ENCODE data around the gene PNO1.

Gene PNO1

DNA sequence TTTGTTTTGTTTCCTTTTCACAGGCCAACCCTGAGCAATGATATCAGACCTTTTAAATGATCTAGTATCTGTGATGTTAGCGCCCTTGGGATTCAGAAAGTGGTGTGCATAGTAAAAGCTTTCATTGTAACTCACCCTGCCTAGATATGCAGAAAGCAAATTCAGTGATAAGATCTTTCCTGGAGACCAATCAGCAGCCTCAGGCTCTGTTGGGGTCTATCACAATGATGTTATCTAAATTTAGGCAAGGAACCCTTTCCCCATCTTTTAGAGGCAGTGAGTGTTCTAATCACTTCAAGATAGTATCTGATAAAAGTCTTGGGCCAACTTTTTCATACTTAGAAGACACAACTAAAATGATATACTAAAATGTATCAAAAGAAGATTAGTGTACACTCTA lies 23.6 kb upstream of the PNO1 start:
- H3K9me3 Mint-ChIP-seq = no peaks in the 10 kb centered on the region
- H3K27ac Mint-ChIP-seq = no peak overlapping the region
- DNase-seq (no peak), ATAC-seq (replicated peaks) (no peak)
- no peaks in the 10 kb centered on the region for H3K27me3 Mint-ChIP-seq
- peaks cover 41% of the 10 kb centered on the region for H3K36me3 Mint-ChIP-seq (ENCODE audit: insufficient read depth)
- H3K4me3 Mint-ChIP-seq = no peak overlapping the region
- H3K4me1 Mint-ChIP-seq (ENCODE audit: low read depth in 2 of 2) = no peaks in the 10 kb centered on the region

DNA sequence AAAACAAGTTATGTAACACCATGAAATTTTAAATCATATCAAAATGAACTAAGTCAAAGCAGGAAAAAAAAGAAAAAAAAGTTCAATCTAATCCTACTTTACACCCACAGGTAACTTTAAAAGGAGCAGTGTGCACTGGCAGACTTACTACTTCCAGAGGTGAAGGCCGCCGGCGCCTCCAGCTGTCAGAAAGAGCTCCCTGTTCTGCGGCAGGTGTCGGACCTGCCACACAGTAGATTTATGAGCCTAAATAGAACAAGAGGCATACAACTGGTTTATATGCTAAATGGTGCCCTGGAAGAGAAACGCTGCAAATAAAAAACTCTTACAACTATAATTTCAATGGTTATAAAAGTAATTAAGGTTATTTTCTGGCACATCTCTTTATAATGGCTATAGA lies 23.1 kb upstream of the PNO1 start:
- DNase-seq (no peak), ATAC-seq (replicated peaks) (no peak)
- no peaks in the 10 kb centered on the region for H3K27me3 Mint-ChIP-seq
- H3K36me3 Mint-ChIP-seq (ENCODE audit: insufficient read depth) = peaks cover 41% of the 10 kb centered on the region
- no peak overlapping the region for H3K4me3 Mint-ChIP-seq
- no peaks in the 10 kb centered on the region for H3K4me1 Mint-ChIP-seq (ENCODE audit: low read depth in 2 of 2)
- no peak overlapping the region for H3K27ac Mint-ChIP-seq
- no peaks in the 10 kb centered on the region for H3K9me3 Mint-ChIP-seq

DNA sequence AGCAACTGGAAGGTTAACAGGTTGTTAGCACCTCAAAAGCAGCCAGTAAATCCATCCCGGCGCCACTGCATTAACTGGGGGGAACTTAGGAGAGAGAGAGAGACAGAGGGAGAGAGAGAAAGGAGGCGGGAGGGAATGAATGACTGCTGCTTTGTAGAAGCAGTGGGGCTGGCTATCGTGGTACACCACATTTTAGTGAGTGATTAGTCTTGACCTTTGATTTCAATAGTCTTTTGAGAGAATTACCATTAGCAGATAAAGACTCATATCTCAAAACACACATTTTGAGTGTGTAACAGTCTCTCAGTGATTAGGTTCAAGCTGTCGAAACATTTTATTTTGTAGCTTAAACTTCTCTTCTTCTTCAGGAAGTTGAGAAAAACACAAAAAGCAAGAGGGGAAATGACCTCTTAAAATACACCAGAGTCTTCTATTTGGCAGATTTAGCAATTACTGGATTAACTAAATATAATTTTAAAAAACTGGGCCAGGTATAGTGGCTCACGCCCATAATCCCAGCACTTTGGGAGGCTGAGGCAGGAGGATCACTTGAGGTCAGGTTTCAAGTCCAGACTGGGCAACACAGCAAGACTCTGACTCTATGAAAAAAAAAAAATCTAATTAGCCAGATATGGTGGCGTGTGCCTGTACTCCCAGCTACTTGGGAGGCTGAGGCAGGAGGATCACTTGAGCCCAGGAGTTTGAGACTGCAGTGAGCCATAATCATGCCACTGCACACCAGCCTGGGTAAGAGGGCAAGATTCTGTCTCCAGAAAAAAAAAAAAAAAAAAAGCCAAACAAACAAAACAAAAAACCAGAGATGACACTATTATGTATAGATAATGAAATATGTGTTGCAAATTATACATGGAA lies 22.0 kb upstream of the PNO1 start:
- Mint-ChIP-seq H3K9me3 (no peaks in the 10 kb centered on the region), H3K27ac (peak overlapping the region in 1 of 2 donors; percentile 38), H3K4me3 (no peak overlapping the region), H3K4me1 (ENCODE audit: low read depth in 2 of 2) (no peaks in the 10 kb centered on the region), H3K36me3 (ENCODE audit: insufficient read depth) (peaks cover 36% of the 10 kb centered on the region), H3K27me3 (no peaks in the 10 kb centered on the region)
- ATAC-seq (replicated peaks) = no peak
- no peak for DNase-seq

DNA sequence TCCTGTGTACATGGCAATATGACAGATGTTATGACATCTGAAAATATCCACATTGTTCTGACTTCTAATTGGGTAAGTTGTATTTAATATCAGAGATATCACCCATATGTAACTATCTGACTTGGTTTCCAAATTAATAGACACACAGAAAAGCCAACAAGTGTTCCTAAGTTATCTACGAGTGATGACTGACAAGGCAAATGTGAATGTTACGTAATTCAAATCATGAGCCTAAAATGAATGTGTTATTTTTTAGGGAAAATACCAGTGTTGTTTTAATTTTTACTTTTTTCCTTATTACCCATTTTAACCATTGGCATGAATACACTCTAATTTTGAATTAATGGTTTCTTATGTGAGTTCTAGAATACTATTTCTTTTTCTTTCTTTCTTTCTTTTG lies 15.8 kb upstream of the PNO1 start:
- Mint-ChIP-seq H3K4me1 (ENCODE audit: low read depth in 2 of 2) (no peaks in the 10 kb centered on the region), H3K36me3 (ENCODE audit: insufficient read depth) (peaks cover 18% of the 10 kb centered on the region), H3K27me3 (no peaks in the 10 kb centered on the region), H3K27ac (no peak overlapping the region), H3K4me3 (no peak overlapping the region), H3K9me3 (no peaks in the 10 kb centered on the region)
- DNase-seq (no peak), ATAC-seq (replicated peaks) (no peak)

DNA sequence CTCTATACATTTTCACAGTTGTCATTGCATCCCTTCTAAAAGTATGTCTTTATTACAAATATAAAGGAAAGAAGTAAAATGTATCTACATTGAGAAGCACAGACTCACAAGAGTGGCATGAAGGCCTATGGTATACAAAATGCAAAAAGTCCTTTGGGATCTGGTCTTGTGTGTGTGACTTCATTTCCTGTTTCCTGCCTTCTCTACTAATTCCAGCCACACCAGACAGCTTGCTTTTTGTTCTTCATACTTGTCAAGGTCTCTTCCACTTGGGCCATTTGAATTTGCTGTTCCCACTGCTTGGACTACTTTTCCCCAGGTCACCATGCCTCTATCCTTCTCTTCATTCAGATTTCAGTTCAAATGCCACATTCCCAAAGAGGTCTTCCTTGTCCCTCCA lies 6.7 kb upstream of the PNO1 start:
- DNase-seq (no peak), ATAC-seq (replicated peaks) (no peak)
- H3K9me3 Mint-ChIP-seq = no peaks in the 10 kb centered on the region
- no peak overlapping the region for H3K4me3 Mint-ChIP-seq
- no peaks in the 10 kb centered on the region for H3K36me3 Mint-ChIP-seq (ENCODE audit: insufficient read depth)
- H3K27me3 Mint-ChIP-seq = no peaks in the 10 kb centered on the region
- peaks cover 5 to 16% of the 10 kb centered on the region in 2 donors for H3K4me1 Mint-ChIP-seq (ENCODE audit: low read depth in 2 of 2)
- peak overlapping the region in 1 of 2 donors; percentile 0 for H3K27ac Mint-ChIP-seq

DNA sequence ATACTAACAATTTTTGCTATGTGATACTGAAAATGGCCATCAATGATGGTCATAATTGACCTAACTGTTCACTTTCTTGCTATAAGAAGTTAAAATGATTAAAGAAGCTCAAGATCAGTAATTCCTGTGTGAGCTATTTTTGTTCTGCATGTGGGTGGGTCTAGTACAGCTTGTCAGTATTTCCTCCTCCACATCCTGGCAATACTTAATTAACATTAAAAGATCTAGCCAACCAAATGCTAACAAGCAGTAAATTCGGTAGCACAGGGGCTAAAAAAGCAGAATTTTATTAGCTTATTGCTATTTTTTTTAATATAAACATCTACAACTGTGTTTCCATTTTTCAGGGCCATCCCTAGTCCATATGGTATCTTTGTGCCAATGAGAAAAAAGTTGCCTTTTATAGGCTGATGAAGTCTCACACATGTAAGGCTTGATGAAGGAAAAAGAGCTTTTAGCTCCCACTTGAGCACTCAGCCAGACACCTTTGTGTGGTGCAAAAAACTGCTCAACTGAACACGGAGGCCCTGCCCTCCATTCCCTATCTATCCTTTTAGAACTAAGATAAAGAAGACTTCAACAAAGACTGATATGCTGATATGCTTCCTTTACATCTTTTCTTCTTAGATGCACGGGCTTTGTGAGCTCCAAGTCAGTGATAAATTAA lies 4.9 kb upstream of the PNO1 start:
- DNase-seq (no peak), ATAC-seq (replicated peaks) (no peak)
- Mint-ChIP-seq H3K27me3 (no peaks in the 10 kb centered on the region), H3K4me1 (ENCODE audit: low read depth in 2 of 2) (peaks cover 16 to 29% of the 10 kb centered on the region in 2 donors), H3K9me3 (no peaks in the 10 kb centered on the region), H3K27ac (no peak overlapping the region), H3K4me3 (no peak overlapping the region), H3K36me3 (ENCODE audit: insufficient read depth) (peaks cover 10% of the 10 kb centered on the region)

DNA sequence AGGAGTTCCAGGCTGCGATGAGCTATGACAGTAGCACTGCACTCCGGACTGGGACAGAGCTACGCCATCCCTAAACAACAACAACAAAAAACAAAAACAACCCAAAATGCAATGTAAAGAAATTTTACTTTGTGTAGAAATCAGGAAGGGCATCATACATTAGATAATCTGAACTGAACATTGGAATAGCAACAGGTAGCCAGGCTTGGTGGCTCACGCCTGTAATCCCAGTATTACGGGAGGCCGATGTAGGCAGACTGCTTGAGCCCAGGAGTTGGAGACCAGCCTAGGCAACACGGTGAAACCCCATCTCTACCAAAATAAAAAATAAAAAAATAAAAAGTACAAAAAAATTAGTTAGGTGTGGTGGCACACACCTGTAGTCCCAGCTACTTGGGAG lies 2.1 kb upstream of the PNO1 start:
- DNase-seq = no peak
- H3K9me3 Mint-ChIP-seq = no peaks in the 10 kb centered on the region

DNA sequence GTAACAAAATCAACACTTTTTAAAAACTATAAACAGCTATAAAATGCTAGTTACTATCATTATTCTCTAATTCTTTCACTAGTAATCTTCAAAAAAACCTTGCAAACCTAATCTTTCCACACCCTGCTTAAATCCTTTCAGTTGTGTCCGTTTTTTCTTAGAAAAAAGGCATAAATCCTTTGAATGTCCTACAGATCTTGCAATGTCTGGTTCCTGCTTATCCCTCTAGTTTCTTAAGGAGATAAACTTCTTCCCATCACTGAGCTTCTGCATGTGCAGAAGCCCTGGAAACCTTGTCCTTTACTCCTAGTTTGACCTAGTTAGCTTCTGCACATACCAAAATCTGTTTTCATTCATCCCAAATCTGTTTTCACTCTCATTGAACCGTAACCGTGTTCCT lies 1.3 kb upstream of the PNO1 start:
- Mint-ChIP-seq H3K27me3 (no peaks in the 10 kb centered on the region), H3K4me1 (ENCODE audit: low read depth in 2 of 2) (peaks cover 29 to 46% of the 10 kb centered on the region in 2 donors), H3K27ac (peak overlapping the region; percentile 98 to 99)

More for the DNA sequence above, 2.1 kb upstream of the PNO1 start:
- Mint-ChIP-seq H3K36me3 (ENCODE audit: insufficient read depth) (peaks cover 18% of the 10 kb centered on the region), H3K4me1 (ENCODE audit: low read depth in 2 of 2) (peaks cover 30 to 46% of the 10 kb centered on the region in 2 donors), H3K4me3 (peak overlapping the region in 1 of 2 donors; percentile 96), H3K27ac (no peak overlapping the region), H3K27me3 (no peaks in the 10 kb centered on the region)
- no peak for ATAC-seq (replicated peaks)

DNA sequence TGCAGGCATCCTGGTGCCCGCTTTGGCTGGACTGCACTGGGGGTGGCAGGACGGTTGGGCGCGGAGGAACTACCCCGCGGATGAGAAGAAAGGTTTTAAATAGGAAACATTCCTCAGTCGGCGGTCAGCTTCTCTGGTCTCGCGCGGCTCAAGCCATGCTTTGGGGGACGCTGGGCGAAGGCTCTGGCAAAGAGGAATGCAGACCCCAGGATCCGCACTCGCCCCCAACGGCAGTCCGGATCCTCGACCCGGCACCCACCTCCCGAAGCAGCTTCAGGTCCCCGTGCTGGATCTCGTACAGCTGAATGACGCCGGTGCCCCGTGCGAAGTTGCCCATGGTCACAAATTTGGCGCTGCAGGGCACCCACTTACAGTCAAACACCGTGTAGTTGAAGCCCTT lies 686 bp upstream of the PNO1 start:
- DNase-seq = no peak
- peak; percentile 49 for ATAC-seq (replicated peaks)
- Mint-ChIP-seq H3K9me3 (no peaks in the 10 kb centered on the region), H3K36me3 (ENCODE audit: insufficient read depth) (peaks cover 31% of the 10 kb centered on the region), H3K4me3 (peak overlapping the region; percentile 96), H3K4me1 (ENCODE audit: low read depth in 2 of 2) (peaks cover 28 to 40% of the 10 kb centered on the region in 2 donors), H3K27ac (peak overlapping the region; percentile 98 to 99), H3K27me3 (no peaks in the 10 kb centered on the region)

More for the DNA sequence above, 1.3 kb upstream of the PNO1 start:
- Mint-ChIP-seq H3K4me3 (peak overlapping the region; percentile 96), H3K9me3 (no peaks in the 10 kb centered on the region), H3K36me3 (ENCODE audit: insufficient read depth) (peaks cover 25% of the 10 kb centered on the region)
- ATAC-seq (replicated peaks) = no peak
- DNase-seq = no peak

DNA sequence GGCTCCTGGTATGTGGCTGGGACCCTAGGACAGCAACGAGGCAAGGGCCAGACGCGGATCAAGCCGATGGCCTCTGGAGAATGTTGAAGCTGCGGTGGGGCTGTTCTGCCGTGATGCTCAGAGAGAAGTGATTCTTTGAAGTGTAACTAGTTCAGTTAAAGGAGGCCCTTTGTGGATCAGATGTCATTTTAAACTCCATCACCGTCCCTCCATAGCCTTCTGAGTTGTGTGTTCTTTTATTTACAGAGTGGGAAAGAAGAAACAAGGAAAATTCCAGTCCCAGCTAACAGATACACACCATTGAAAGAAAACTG lies 403 bp downstream of the PNO1 start:
- H3K36me3 Mint-ChIP-seq (ENCODE audit: insufficient read depth) = peaks cover 42% of the 10 kb centered on the region
- H3K27ac Mint-ChIP-seq = peak overlapping the region; percentile 98 to 99
- no peaks in the 10 kb centered on the region for H3K9me3 Mint-ChIP-seq
- no peak for ATAC-seq (replicated peaks)
- peak overlapping the region; percentile 96 for H3K4me3 Mint-ChIP-seq
- no peak for DNase-seq
- peaks cover 28 to 35% of the 10 kb centered on the region in 2 donors for H3K4me1 Mint-ChIP-seq (ENCODE audit: low read depth in 2 of 2)
- H3K27me3 Mint-ChIP-seq = no peaks in the 10 kb centered on the region

DNA sequence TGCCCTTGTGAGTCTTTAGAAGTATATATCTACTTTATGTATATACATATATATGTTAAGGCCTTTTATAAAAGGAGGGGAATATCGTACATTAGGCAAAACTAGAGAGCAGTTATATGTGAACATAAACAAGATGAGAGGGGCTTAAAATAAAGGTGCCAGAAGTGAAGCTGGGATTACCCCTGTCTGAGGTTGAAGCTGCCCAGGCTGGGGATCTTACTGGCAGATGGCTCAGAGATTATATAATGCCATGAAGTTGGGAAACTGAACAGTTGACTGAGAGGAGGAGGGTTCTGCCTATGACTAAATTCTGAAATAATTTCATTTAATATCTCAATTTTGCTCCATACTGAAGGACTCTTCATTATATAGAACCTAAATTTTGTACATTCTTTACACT lies 6.0 kb downstream of the PNO1 start:
- DNase-seq = no peak
- Mint-ChIP-seq H3K9me3 (no peaks in the 10 kb centered on the region), H3K4me1 (ENCODE audit: low read depth in 2 of 2) (peaks cover 20 to 35% of the 10 kb centered on the region in 2 donors), H3K4me3 (no peak overlapping the region), H3K27me3 (no peaks in the 10 kb centered on the region), H3K27ac (no peak overlapping the region), H3K36me3 (ENCODE audit: insufficient read depth) (peaks cover 57% of the 10 kb centered on the region)
- ATAC-seq (replicated peaks) = no peak

DNA sequence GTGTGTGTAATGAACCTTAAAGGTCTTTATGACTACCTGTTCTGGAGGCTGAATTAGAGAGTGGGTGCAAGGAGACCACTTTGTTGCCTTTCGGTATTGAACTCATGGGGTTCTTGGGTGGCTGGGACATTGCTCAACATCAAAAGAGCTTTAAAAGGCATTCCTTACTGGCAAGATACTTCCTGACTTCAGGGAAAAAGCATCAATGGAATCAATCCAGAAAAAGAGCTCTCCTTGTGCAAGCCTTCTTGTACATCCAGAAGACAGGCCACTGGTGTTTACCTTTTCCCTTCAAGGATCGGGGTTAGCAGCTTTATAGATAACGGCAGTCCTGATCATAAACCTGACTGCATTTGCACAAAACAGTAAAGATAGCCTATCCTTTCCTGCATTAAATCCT lies 9.5 kb downstream of the PNO1 start:
- ATAC-seq (replicated peaks) = no peak
- DNase-seq = no peak
- Mint-ChIP-seq H3K4me1 (ENCODE audit: low read depth in 2 of 2) (peaks cover 12 to 18% of the 10 kb centered on the region in 2 donors), H3K9me3 (no peaks in the 10 kb centered on the region), H3K27me3 (no peaks in the 10 kb centered on the region), H3K36me3 (ENCODE audit: insufficient read depth) (peaks cover 41% of the 10 kb centered on the region), H3K27ac (peak overlapping the region; percentile 26 to 37), H3K4me3 (no peak overlapping the region)

DNA sequence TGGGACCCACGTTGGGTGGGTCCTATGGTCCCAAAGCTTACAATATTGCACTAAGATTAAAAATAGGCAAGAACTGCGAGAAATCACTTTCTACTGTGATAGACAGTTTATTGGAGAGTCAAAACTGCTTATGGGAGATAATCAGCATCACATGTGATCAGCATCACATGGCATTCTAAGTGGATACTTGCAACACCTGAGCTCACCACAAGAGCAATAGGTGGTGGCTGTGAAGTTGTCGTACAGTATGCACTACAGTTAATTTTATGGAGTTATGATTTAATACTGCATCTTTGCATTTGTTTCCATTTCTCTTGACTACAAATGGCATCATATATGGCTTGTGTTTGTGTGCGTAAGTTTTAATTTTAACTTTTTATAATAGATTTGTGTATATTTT lies 11.6 kb downstream of the PNO1 start:
- DNase-seq = no peak
- peaks cover 39% of the 10 kb centered on the region for H3K36me3 Mint-ChIP-seq (ENCODE audit: insufficient read depth)
- H3K27ac Mint-ChIP-seq = no peak overlapping the region
- H3K9me3 Mint-ChIP-seq = no peaks in the 10 kb centered on the region
- H3K4me1 Mint-ChIP-seq (ENCODE audit: low read depth in 2 of 2) = peaks cover 13 to 22% of the 10 kb centered on the region in 2 donors
- no peak for ATAC-seq (replicated peaks)
- no peak overlapping the region for H3K4me3 Mint-ChIP-seq
- no peaks in the 10 kb centered on the region for H3K27me3 Mint-ChIP-seq

DNA sequence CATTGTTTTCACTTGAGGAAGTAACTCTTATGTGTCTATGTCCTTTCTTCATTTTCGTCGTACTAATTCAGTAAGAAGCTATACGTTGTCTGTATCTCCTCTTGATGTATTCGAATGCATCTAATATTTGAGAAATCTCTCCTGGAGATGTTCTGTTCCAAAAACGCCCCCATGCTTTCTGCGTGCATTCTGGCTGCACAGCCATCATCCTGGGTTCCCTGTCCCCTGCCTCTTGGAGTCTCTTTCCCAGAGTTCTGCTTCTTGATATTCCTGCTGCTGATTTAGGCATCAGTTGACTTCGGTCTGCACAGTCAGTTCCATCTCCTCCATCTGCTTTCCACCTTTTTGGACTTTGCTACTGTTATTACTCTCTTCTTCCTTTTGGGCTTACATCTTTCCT lies 13.5 kb downstream of the PNO1 start:
- Mint-ChIP-seq H3K9me3 (no peaks in the 10 kb centered on the region), H3K27ac (no peak overlapping the region), H3K4me1 (ENCODE audit: low read depth in 2 of 2) (peaks cover 13 to 18% of the 10 kb centered on the region in 2 donors), H3K4me3 (no peak overlapping the region), H3K27me3 (no peaks in the 10 kb centered on the region), H3K36me3 (ENCODE audit: insufficient read depth) (peaks cover 39% of the 10 kb centered on the region)
- ATAC-seq (replicated peaks) (no peak), DNase-seq (no peak)

Data from effector memory CD8-positive, alpha-beta T cell (primary cell).